ENCODE results near the gene AIG1. TPM values are rescaled to one million over a fixed set of nuclear protein-coding genes. Genes with fewer than 3 reads are reported as not detected.

AIG1 gene
- total RNA-seq, 2 experiments from 2014 or later = 7.4 to 8.4 TPM

GRCh38 chr6:143150281-143150680 is 89.6 kb downstream of the AIG1 start:
- CTCF ChIA-PET = interaction anchor here (1.1 kb wide), 1 partner anchor 16 kb away, joined by 3 read pairs; no protein-coding TSS in a partner anchor
- DNase-seq = no peak
- no peaks in the 10 kb centered on the region for H3K9me3 ChIP-seq (ENCODE audit: control insufficient read depth in 1 of 2, insufficient read depth in 1 of 2, low read length in 2 of 2)
- Mint-ChIP-seq H3K4me3 (no peak overlapping the region), H3K27me3 (no peaks in the 10 kb centered on the region), H3K36me3 (ENCODE audit: low read depth) (peaks cover 11% of the 10 kb centered on the region), H3K4me1 (ENCODE audit: low read depth) (no peaks in the 10 kb centered on the region), H3K27ac (no peak overlapping the region), H3K9me3 (no peaks in the 10 kb centered on the region)
- H3K27ac ChIP-seq (ENCODE audit: low read depth in 1 of 2, low read length in 2 of 2) = no peak overlapping the region
- H3K4me1 ChIP-seq (ENCODE audit: insufficient read depth, low read length) = no peaks in the 10 kb centered on the region
- no peaks in the 10 kb centered on the region for H3K27me3 ChIP-seq (ENCODE audit: control insufficient read depth in 1 of 2, insufficient read depth in 2 of 2, low read length in 2 of 2)
- no peaks in the 10 kb centered on the region for H3K36me3 ChIP-seq (ENCODE audit: insufficient read depth, low read length)
- intact Hi-C loops (cut with DNase I, micrococcal nuclease) = no loop called here
- no peak overlapping the region for H3K4me3 ChIP-seq (ENCODE audit: low read length)
- POLR2A ChIA-PET = no interaction called here
- ATAC-seq (ENCODE audit: poor library complexity) = no peak
- TF ChIP-seq, protein P1, sequence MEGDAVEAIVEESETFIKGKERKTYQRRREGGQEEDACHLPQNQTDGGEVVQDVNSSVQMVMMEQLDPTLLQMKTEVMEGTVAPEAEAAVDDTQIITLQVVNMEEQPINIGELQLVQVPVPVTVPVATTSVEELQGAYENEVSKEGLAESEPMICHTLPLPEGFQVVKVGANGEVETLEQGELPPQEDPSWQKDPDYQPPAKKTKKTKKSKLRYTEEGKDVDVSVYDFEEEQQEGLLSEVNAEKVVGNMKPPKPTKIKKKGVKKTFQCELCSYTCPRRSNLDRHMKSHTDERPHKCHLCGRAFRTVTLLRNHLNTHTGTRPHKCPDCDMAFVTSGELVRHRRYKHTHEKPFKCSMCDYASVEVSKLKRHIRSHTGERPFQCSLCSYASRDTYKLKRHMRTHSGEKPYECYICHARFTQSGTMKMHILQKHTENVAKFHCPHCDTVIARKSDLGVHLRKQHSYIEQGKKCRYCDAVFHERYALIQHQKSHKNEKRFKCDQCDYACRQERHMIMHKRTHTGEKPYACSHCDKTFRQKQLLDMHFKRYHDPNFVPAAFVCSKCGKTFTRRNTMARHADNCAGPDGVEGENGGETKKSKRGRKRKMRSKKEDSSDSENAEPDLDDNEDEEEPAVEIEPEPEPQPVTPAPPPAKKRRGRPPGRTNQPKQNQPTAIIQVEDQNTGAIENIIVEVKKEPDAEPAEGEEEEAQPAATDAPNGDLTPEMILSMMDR (IDR thresholded peaks at IDR 0.05) = no peak

GRCh38 chr6:143151381-143151780 is 90.7 kb downstream of the AIG1 start:
- no peaks in the 10 kb centered on the region for H3K36me3 ChIP-seq (ENCODE audit: insufficient read depth, low read length)
- no peaks in the 10 kb centered on the region for H3K9me3 ChIP-seq (ENCODE audit: control insufficient read depth in 1 of 2, insufficient read depth in 1 of 2, low read length in 2 of 2)
- Mint-ChIP-seq H3K27me3 (no peaks in the 10 kb centered on the region), H3K9me3 (no peaks in the 10 kb centered on the region), H3K27ac (no peak overlapping the region), H3K4me1 (ENCODE audit: low read depth) (no peaks in the 10 kb centered on the region), H3K36me3 (ENCODE audit: low read depth) (peaks cover 11% of the 10 kb centered on the region), H3K4me3 (no peak overlapping the region)
- H3K4me3 ChIP-seq (ENCODE audit: low read length) = no peak overlapping the region
- H3K4me1 ChIP-seq (ENCODE audit: insufficient read depth, low read length) = no peaks in the 10 kb centered on the region
- ChIA-PET POLR2A (no interaction called here), CTCF (no interaction called here)
- H3K27ac ChIP-seq (ENCODE audit: low read depth in 1 of 2, low read length in 2 of 2) = no peak overlapping the region
- TF ChIP-seq, protein P1 (IDR thresholded peaks at IDR 0.05) = no peak
- no peak for DNase-seq
- intact Hi-C loops (cut with DNase I, micrococcal nuclease) = no loop called here
- ATAC-seq (ENCODE audit: poor library complexity) = no peak
- H3K27me3 ChIP-seq (ENCODE audit: control insufficient read depth in 1 of 2, insufficient read depth in 2 of 2, low read length in 2 of 2) = no peaks in the 10 kb centered on the region

- Histone ChIP-seq H3K4me1 (ENCODE audit: insufficient read depth, low read length) (no peaks in the 10 kb centered on the region), H3K27me3 (ENCODE audit: control insufficient read depth in 1 of 2, insufficient read depth in 2 of 2, low read length in 2 of 2) (no peaks in the 10 kb centered on the region), H3K9me3 (ENCODE audit: control insufficient read depth in 1 of 2, insufficient read depth in 1 of 2, low read length in 2 of 2) (no peaks in the 10 kb centered on the region), H3K4me3 (ENCODE audit: low read length) (no peak overlapping the region), H3K27ac (ENCODE audit: low read depth in 1 of 2, low read length in 2 of 2) (no peak overlapping the region), H3K36me3 (ENCODE audit: insufficient read depth, low read length) (no peaks in the 10 kb centered on the region)
- Mint-ChIP-seq H3K4me3 (no peak overlapping the region), H3K9me3 (no peaks in the 10 kb centered on the region), H3K27me3 (no peaks in the 10 kb centered on the region), H3K4me1 (ENCODE audit: low read depth) (no peaks in the 10 kb centered on the region), H3K36me3 (ENCODE audit: low read depth) (no peaks in the 10 kb centered on the region), H3K27ac (no peak overlapping the region)
- ATAC-seq (ENCODE audit: poor library complexity) (no peak), DNase-seq (no peak)
- ChIA-PET POLR2A (no interaction called here), CTCF (no interaction called here)
- TF ChIP-seq, protein P1 (IDR thresholded peaks at IDR 0.05) = no peak
- intact Hi-C loops (cut with DNase I, micrococcal nuclease) = no loop called here
These were observed 95.0 kb downstream of the AIG1 start for GRCh38 chr6:143155681-143156080.
